NCI-H524 (cell line): ENCODE results near the gene CNOT2.
A peak's percentile ranks its signal among the peaks of the same experiment; 100 is the strongest.

Experiments used
- DNase-seq, 2 experiments: peaks; one replicate each; lab custom pipeline; 2025; lab: John Stamatoyannopoulos, UW

Gene CNOT2

DNA sequence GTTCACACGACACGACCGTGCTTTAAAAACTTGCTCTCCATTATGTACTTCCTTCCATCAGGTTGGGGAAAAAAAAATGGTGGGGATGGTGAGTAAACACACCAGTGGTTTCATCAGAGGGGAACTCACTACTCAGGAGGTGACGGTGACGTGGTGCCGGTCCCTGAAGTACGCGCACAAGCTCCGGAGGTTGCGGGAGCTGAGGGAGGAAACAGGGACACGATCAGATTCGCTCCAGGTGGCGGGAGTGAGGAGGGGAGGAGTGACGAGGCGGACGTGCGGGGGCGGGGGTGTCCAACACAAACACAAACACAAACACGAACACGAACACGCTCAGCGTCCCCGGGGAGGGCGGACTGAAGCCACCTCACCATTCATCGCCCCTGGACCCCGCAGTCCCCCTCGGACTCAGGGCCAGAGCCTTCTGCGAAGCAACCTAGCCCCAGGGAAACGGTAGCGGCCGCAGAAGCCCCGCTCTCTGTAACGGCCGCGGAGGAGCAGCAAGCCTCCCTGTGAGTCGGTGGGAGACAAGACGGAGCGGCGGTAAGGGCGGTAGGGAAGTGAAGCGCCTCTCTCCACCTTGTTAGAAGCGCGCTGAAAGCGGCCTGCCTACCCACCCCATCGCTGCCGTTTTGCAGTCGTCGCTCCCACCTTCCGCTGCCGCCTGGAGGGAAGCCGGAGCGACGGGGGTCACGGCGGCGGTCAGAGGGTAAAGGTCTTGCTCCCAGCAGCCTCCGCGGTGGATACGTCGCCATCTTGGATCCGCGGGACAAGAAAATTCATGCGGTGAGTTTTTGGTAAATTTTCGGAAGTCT lies at the start of gene CNOT2:
TSS of gene CNOT2 (plus strand) at position 739 of the 815 bp plus-strand sequence. CDS start 34,794 bp downstream, outside the sequence.
- peak; percentile 75 to 77 for DNase-seq

DNA sequence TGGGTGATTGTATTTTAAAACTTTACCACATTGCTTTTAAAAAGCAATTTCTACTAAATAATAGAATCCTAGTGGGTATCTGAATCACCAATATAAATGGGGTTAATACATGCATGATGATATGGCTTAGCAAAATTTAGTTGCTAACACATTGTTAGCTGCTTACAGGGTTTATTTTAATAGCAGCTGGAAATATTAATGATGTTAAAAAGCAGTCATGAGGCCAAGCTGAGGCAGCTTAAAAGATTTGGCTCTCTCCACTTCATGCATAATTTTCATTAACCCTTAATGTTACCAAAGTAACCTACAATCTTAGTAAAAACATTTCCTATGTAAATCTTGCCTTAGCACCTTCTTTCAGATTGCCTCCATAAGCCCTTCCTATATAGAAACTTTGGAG lies 49.2 kb upstream of the CNOT2 start:
- peak in 1 of 2 experiments; percentile 10 for DNase-seq

DNA sequence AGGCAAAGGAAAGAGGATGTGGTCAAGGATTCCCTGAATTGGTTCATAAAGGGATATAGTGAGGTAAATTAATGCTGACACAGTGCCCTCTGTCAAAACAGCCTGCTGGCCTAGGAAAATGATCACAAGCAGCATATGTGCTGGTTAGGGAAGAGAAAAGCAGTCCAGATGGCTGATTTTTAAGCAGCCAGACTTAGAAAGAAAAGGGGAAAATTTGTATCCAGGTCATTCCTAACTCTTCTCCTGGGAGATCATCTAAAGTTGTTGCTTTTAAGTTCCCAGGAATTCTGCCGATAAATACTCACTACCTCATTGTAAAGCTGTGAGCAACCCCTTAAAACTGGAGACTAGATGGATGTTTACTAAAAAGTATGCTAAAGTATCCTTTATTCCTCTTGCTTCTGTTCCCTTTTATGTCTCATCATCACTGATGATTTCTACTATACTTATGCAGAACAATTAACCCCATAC lies 46.4 kb upstream of the CNOT2 start:
- peak; percentile 52 to 84 for DNase-seq

GRCh38 chr12:70197345-70197744 lies 45.9 kb upstream of the CNOT2 start:
- peak in 1 of 2 experiments; percentile 54 for DNase-seq

- DNase-seq, result no peak
These were observed 29.5 kb upstream of the CNOT2 start for GRCh38 chr12:70213707-70214106.

DNA sequence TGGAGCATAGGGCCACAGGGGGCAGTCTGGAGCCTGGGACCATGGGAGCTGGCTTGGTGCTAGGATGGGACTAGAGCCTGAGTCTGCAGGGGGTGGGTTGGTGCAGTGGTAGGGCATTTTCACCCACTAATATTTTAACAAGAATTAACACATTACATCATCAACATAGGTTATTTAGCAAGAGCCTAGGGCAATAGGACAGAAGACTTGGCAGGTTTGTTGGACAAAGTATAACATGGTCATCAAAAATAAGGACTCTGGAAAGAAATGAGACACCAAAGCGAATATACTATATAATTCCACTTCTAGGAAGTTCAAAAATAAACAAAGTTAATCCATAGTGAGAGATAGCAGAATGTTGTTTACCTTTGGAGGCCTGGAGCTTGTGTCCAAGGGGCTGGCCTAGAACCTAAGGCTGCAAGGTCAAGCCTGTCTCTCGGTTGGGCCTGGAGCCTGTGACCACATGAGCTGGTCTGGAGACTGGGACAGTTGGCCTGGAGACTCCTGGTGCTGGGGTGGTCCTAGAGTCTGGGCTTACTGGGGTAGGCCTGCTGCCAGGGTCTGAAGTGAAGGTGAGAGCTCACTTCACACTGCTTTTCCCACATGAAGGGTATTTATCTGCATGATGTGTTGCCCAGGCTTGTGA lies 28.1 kb upstream of the CNOT2 start:
- no peak for DNase-seq

DNA sequence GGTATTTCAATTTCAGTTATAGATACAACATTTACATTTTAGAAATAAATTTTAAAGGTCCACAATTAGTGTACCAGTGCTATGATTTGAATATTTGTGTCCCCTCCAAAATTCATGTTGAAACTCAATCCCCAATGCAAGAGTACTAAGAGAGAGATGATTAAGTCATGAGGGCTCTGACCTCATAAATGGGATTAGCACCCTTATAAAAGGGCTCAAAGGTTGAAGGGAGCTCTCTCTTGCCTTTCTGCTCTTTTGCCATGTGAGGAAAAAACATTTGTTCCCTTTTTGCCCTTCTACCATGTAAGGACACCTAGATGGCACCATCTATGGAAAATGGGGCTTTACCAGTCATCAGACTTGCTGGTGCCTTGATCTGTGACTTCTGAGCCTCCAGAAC lies 25.8 kb upstream of the CNOT2 start:
- DNase-seq, result no peak

DNA sequence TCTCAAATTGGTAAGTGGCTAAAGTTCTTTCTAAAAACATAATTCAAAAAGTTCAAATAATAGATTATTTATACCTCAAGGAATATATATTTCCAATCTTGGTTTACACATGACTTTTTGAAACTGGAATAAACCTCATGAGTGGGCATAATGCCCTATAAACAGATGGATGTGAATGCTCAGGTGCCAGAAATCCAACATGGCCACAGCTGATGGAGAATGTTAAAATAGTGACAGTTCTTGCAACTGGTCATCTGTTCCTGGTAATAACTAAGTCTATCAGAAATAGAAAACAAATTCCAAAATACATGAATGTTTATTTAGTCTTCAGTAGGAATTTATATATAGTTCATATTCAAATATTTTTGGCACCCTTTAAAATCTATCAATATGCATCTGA lies 21.6 kb upstream of the CNOT2 start:
- DNase-seq, result no peak

GRCh38 chr12:70227911-70228310 lies 15.3 kb upstream of the CNOT2 start:
- DNase-seq, result no peak

DNA sequence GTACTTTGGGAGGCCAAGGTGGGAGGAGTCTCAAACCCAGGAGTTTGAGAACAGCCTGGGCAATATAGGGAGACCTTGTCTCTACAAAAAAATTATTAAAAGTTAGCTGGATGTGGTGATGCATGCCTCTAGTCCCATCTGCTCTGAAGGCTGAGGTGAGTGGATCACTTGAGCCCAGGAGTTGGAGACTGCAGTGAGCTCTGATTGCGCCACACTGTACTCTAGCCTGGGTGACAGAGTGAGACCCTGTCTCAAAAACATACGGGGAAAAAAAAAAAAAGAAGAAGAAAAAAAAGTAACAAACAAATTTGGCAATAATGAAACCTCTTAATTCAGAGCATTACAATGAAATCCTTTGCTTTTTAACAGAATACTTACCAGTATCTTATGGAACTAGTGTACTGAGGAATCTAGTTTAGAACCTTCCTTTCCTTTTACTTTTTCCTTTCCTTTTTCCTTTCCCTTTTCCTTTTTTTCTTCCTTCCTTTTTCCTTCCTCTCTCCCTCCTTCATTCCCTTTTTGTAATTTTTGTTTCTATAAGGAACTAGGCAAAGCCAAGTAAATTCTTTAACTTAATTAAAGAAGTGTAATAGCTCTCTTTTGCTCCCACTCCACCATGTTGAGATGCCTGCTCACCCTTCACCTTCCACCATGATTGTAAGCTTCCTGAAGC lies 12.2 kb upstream of the CNOT2 start:
- DNase-seq, result no peak

DNA sequence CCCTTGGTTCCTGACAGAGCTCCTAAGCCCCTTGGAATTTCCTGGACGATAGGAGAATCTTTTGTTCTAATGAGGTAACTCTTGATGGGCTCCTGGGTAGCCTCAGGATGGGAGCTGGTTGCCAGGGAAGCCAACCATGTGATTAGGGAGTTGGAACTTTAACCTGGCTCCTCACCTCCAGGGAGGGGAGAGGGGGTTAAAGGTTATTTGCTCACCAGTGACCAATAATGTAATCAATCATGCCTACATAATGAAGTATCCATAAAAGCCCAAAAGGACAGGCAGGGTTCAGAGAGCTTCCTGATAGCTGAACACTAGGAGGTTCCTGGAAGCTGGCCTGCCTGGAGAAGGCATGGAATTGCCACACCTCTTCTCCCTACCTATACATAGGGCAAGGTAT lies 6.2 kb upstream of the CNOT2 start:
- DNase-seq, result no peak

- DNase-seq, result no peak
These were observed 2.6 kb upstream of the CNOT2 start for GRCh38 chr12:70240673-70241072.

GRCh38 chr12:70241845-70242244 lies 1.4 kb upstream of the CNOT2 start:
- no peak for DNase-seq

DNA sequence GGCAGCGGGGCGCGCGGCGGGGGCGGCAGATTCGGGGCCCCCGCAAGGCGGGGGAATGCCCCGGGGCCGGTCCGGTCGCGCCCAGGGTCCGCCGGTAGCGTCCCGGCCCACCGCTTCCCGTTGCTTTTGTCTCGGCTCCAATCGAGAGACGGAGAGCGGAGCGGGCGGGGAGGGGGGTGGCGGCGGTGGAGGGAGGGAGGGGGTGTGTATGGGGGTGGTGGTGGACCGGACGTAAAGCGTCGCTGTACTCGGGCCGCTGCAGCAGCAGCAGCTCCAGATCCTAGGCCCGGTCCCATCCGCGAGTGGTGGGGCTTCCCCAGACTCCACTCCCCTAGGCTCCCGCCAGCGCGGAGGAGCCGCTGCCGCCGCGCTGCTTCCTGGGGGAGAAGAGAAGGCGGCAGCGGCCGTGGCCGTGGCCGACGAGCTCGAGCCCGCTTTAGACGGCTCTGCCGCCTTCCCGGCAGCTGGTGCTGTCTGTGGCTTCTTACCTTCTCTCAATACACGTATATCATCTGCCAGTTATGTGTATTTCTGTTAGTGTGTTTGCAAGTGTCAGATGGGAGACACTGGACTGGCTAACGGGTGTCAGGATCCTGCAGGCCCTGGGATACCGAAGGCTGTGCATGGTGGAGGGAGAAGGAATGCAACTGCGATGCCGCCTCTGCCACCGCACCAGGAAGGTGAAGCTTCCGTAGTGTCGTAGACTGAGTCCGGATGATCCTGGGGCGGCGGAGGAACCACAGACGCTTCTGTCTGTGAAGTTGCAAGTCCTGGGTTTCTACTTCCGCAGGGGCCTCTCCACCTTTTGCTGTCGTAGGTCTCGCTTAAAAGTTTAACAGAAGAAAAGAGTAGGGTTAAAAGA lies 508 bp downstream of the CNOT2 start:
- peak; percentile 37 to 42 for DNase-seq

DNA sequence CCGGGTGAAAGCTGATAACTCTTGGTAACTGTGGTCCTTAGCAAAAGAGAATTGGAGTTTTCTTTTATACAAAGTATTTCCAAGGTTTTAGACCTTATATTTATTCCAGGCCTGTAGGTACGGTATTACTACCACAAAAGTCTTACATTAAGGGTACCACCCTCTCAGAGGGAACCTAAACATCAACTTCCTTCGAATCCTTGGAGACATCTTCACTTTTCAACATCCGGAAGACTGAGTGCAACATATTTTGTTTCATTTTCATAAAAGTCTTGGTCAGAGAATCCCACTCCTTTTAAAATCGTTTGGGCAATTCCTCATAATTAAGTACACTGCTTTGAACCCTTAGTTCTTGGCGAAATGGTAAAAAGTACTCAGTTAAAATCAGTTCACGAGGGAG lies 1.2 kb downstream of the CNOT2 start:
- DNase-seq, result no peak

- no peak for DNase-seq
These were observed 2.2 kb downstream of the CNOT2 start for GRCh38 chr12:70245458-70245857.

DNA sequence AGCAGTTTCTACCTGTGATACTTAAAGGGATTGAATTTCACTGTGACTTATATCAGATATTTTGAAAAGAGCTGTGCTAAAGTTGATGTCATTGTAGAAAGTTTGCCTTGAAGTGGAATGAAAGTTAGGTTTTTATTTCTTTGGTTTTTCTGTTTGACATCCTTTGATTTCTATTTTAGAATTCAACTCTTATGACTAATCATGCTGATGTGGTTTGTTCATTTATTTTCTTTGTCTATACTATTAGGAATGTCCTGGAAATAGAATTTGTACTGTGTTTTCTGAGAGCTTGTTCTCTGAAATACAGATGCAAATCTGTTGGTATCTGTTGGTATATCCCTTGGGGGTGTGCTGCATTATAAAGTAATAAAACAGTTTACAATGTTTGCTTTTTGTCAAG lies 3.3 kb downstream of the CNOT2 start:
- no peak for DNase-seq

- DNase-seq, result no peak
These were observed 4.5 kb downstream of the CNOT2 start for GRCh38 chr12:70247653-70248199.

DNA sequence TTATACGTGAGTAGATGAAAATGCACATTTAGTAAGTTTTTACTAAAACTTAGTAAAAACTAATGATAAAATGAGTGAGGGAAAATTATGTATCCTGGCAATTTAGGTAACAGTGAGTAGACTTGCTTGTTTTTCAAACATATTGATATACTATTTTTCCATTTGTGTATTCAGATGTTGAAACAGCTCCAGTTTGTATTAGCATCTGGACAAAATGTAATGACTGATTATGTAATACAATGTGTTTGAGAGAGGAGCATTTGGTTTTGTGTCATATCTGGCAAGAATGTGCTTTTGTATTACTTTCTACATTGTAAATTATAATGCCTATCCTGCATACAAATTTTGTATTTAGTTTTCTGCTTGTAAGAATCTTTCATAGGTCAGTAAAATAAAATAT lies 5.6 kb downstream of the CNOT2 start:
- no peak for DNase-seq

DNA sequence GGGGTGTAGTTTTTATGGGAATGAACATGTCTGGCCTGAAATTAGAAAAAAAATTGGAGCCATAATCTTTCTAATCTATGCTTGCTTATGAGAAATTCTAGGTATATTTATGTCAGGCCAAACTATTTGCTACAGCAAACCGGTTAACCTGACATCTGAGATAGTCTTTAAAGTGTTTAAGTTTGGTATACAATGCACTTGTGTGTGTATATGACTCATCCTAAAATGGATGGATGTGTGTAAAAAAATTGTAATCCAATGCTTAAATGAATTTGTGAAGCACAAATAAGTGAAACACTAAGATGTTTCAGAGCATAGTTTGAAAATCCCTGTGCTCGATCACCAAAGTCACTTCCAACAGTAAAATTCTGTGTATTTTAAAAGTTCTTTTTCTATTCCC lies 6.7 kb downstream of the CNOT2 start:
- DNase-seq, result no peak

DNA sequence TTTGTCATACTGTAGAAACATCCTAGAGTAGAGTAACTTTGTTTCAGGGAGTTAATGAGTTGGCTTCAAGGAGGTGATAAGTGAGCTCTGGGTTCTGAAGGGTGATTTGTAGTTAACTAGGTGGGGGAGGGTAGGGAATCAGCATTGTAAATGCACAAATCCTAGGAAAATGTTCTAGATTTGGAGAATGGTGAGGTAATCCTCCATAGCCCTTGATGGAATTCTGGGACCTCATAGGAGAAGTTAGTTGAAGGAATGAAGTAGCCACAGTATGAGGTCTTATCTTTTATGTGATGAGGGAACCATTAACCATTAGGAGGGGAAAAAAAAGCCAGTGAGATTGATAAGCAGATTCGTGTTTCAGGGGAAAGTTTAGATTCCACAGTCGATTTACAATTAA lies 8.0 kb downstream of the CNOT2 start:
- no peak for DNase-seq

GRCh38 chr12:70251661-70252060 lies 8.4 kb downstream of the CNOT2 start:
- no peak for DNase-seq
